Naive thymus-derived CD8-positive, alpha-beta T cell (primary cell): ENCODE measurements around the gene METTL16. TPM values are rescaled to one million over a fixed set of nuclear protein-coding genes. Genes with fewer than 3 reads are reported as not detected.
A peak's percentile ranks its signal among the peaks of the same experiment; 100 is the strongest.

Experiments
- ATAC-seq, 2 donors: fragments of 150-1000 bp; cut with Tn5 transposase in 1 of 2; sonication (Bioruptor Pico), chemical (Tn5 transposase) in 1 of 2; 1 replicate in 1 of 2; 2 replicates in 1 of 2; pipeline ENCODE4 v1.10.0; 2021; ENCODE audit warnings: mild to moderate bottlenecking in 2 of 2, moderate library complexity in 2 of 2
- POLR2A ChIA-PET: fragments of 350-600 bp; sonication (Branson Sonifier 250); formaldehyde crosslinking; loops from one replicate; lab custom pipeline; 2021; ENCODE audit warnings: antibody characterized with exemption; lab: Charles Lee
- DNase-seq, 10 donors: peaks; one replicate each; pipeline versions ENCODE4 v3.0.0 to v3.0.0-alpha.2; 2020 to 2022
- H3K27ac Mint-ChIP-seq, 10 donors: one replicate each; pipeline ENCODE4 v1.8.0; 2020 to 2022; ENCODE audit warnings: mild to moderate bottlenecking in 10 of 10, mixed read lengths in 10 of 10, moderate library complexity in 4 of 10, inconsistent platforms in 1 of 10
- H3K27me3 Mint-ChIP-seq, 5 donors: one replicate each; pipeline ENCODE4 v1.8.0; 2021 to 2022; ENCODE audit warnings: mixed read lengths in 5 of 5
- H3K36me3 Mint-ChIP-seq, 3 donors: one replicate each; pipeline ENCODE4 v1.8.0; 2020 to 2022; ENCODE audit warnings: mixed read lengths in 3 of 3, mild to moderate bottlenecking in 2 of 3, inconsistent platforms in 1 of 3
- H3K4me1 Mint-ChIP-seq, 4 donors: one replicate each; pipeline ENCODE4 v1.8.0; 2021 to 2022; ENCODE audit warnings: mixed read lengths in 4 of 4
- H3K4me3 Mint-ChIP-seq, 10 donors: one replicate each; pipeline ENCODE4 v1.8.0; 2020 to 2022; ENCODE audit warnings: mild to moderate bottlenecking in 10 of 10, mixed read lengths in 10 of 10, moderate library complexity in 6 of 10, inconsistent platforms in 1 of 10
- H3K9me3 Mint-ChIP-seq, 9 donors: one replicate each; pipeline ENCODE4 v1.8.0; 2020 to 2022; ENCODE audit warnings: mixed read lengths in 9 of 9, mild to moderate bottlenecking in 3 of 9, inconsistent platforms in 1 of 9, moderate library complexity in 1 of 9
- polyA plus RNA-seq, 3 donors: library from polyadenylated mRNA; unstranded; fragments of 300-500 nt; fragmentation: Illumina TruSeq; gene quantifications; one replicate each; pipeline ENCODE4 v1.2.3, GENCODE V29; 2021
- total RNA-seq, 8 experiments: library from RNA in 2 of 8; stranded (reverse) in 2 of 8; gene quantifications; one replicate each; pipeline ENCODE4 v1.2.3 and lab custom pipeline; 2021 to 2026

The METTL16 gene
- total and polyA plus RNA-seq, 5 experiments from 2014 or later = 18.7 to 67.2 (median 35.1) TPM

DNA sequence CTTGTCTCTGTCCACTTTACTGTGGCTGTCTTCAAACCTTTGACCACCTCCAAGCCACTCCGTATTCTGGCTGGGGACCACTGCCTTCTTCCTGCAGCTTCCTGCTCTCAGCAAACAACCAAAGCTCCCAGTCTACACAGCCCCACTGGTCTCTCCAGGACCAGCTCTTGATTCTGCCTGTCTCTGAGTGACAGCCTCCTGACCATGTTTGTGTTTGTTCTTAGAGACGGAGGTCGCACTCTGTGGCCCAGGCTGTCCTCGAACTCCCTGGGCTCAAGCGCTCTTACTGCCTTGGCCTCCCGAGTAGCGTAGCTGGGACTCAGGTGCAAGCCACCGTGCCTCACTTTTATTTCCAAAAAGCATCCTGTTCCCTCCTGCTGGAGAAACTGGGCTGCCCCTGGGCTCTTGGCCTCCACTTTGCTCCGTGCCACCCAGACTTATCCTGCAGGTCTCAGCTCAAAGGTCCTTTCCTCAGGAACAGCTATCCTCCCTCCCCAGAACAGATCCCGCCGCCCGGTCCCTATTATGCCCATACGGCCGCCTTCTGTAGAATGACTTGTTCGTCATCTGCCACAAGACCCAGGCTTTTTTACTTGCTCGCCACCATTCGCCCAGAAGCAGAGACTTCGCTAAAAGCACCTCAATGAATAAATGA, 120.0 kb downstream of the METTL16 start:
- no peak for DNase-seq
- peaks cover 0 to 24% (median 0%) of the 10 kb centered on the region in 3 donors for H3K36me3 Mint-ChIP-seq
- peak overlapping the region; percentile 89 to 99 (median 96) for H3K27ac Mint-ChIP-seq
- peaks cover 27 to 61% (median 50%) of the 10 kb centered on the region in 4 donors for H3K4me1 Mint-ChIP-seq
- POLR2A ChIA-PET = interaction anchor here (0.6 to 4.5 kb wide), 9 partner anchors 9 to 95 kb away, joined by 3 to 66 read pairs (median 7); partner anchors contain the start of gene MNT
- ATAC-seq = no peak
- no peaks in the 10 kb centered on the region for H3K27me3 Mint-ChIP-seq
- H3K9me3 Mint-ChIP-seq = peaks cover 0 to 3% (median 0%) of the 10 kb centered on the region in 9 donors
- H3K4me3 Mint-ChIP-seq = peak overlapping the region; percentile 80 to 99 (median 95)

DNA sequence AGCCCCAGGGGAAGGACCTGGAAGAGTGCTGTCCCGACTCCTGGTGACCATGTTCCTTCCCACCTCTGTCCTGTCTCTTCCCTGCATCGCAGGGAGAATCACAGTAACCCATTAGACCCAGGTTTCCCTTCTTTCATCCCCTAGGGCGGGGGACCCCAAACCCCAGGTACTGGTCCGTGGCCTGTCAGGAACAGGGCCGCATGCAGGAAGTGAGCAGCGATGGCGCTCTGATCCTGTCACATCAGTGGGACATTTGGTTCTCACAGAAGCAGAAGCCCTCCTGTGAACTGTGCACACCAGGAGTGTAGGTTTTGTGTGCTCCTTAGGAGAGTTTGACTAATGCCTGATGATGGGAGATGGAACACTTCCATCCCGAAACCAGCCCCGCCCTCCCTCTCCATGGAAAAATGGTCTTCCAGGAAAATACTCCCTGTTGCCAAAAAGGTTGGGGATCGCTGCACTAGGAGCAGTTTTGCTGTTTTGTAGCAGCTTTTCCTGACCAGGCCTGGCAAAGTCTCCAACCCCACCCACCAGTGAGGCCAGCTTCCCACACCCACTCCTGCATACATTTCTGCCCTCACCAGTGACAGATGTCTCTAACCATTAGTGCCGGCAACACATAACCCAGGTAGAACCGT, 121.4 kb downstream of the METTL16 start:
- DNase-seq (no peak), ATAC-seq (no peak)
- Mint-ChIP-seq H3K27me3 (no peaks in the 10 kb centered on the region), H3K27ac (peak overlapping the region; percentile 60 to 91 (median 85)), H3K4me3 (peak overlapping the region in 6 of 10 donors; percentile 33 to 65 (median 56)), H3K4me1 (peaks cover 23 to 50% (median 39%) of the 10 kb centered on the region in 4 donors), H3K9me3 (peaks cover 0 to 3% (median 0%) of the 10 kb centered on the region in 9 donors), H3K36me3 (peaks cover 0 to 28% (median 0%) of the 10 kb centered on the region in 3 donors)
- POLR2A ChIA-PET = interaction anchor here (0.6 to 4.5 kb wide), 2 partner anchors 11 to 122 kb away, joined by 4 to 66 read pairs; partner anchors contain the start of gene MNT

DNA sequence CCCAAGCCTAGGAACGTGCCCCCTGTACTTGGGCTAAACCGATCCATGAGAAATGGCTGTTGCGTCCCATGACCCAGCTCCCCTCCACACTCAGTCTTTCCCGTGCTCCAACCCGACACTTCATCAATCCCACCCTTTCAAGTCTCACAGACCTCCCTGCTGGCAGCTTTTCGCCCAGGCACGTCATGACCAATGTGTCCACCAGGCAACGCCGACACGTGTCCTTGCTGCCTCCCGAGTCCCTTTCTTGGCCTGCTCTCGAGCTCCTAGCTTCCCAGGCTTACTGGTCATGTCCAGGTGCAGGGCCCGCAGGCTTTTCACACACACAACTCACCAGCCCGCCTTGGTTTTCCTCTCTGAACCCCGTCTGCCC, 123.0 kb downstream of the METTL16 start:
- DNase-seq (no peak), ATAC-seq (no peak)
- H3K4me3 Mint-ChIP-seq = peak overlapping the region in 2 of 10 donors; percentile 4 to 58
- peaks cover 0 to 3% (median 0%) of the 10 kb centered on the region in 9 donors for H3K9me3 Mint-ChIP-seq
- no peaks in the 10 kb centered on the region for H3K27me3 Mint-ChIP-seq
- peaks cover 0 to 28% (median 0%) of the 10 kb centered on the region in 3 donors for H3K36me3 Mint-ChIP-seq
- H3K4me1 Mint-ChIP-seq = peaks cover 21 to 44% (median 31%) of the 10 kb centered on the region in 4 donors
- POLR2A ChIA-PET = interaction anchor here (0.8 to 1.3 kb wide), 3 partner anchors 11 to 15 kb away, joined by 3 to 5 read pairs (median 4); no protein-coding TSS in a partner anchor
- H3K27ac Mint-ChIP-seq = peak overlapping the region in 7 of 10 donors; percentile 24 to 91 (median 73)

- DNase-seq = no peak
- Mint-ChIP-seq H3K4me1 (peaks cover 21 to 42% (median 31%) of the 10 kb centered on the region in 4 donors), H3K4me3 (no peak overlapping the region)
Measured at GRCh38 chr17:2388020-2388682, 123.5 kb downstream of the METTL16 start.

DNA sequence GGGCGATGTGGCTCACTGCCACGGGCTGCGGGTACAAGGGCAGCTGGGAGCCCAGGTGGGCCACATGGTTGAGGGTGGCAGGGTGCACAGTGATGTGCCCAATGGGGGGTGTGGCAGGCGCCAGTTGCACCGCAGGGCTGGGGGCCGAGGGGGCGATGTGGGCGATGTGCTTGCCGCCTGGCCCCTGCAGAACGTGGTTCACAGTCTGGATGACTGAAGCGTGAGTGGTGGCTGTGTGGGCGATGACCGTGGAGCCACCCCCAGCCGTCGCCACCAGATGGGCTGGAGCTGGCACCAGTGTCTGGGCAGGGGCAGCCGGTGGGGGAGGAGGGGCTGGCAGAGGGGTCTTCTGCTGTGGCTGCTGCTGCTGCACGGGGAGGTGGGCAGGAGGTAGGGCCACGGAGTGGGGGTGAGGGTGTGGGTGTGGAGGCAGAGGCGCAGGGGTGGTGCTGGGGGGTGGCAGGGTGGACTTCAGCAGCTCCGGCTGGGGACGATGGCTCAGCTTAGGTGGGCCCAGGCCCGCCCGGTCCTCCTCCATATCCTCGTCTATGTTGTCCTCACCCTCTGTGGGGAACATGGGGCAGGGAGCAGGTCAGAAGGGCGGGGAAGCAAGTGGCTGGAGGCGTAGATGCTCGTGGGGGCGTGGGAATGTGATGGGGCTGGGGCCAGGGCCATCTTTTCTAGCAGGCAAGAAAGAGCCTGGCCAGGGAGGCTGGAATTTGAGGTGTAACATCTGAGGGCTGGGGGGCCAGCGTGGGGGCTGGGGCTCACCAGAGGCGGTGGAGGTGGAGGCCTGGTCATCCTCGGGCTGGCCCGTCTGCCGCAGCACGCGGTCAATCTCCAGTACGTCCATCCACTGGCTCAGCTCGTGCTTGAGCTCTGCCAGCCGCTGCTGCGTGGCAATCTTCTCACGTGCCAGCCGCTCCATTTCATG, 124.3 kb downstream of the METTL16 start:
- peak overlapping the region in 3 of 10 donors; percentile 27 to 91 (median 86) for H3K27ac Mint-ChIP-seq
- no peak overlapping the region for H3K4me3 Mint-ChIP-seq
- ATAC-seq = no peak

More at GRCh38 chr17:2388020-2388682, 123.5 kb downstream of the METTL16 start:
- POLR2A ChIA-PET = interaction anchor here (0.7 to 1.3 kb wide), 4 partner anchors 11 to 193 kb away, joined by 3 to 5 read pairs (median 4); no protein-coding TSS in a partner anchor
- ATAC-seq = no peak
- peaks cover 0 to 28% (median 0%) of the 10 kb centered on the region in 3 donors for H3K36me3 Mint-ChIP-seq
- peaks cover 0 to under 1% (median 0%) of the 10 kb centered on the region in 9 donors for H3K9me3 Mint-ChIP-seq
- no peaks in the 10 kb centered on the region for H3K27me3 Mint-ChIP-seq
- H3K27ac Mint-ChIP-seq = peak overlapping the region in 6 of 10 donors; percentile 32 to 91 (median 61)

DNA sequence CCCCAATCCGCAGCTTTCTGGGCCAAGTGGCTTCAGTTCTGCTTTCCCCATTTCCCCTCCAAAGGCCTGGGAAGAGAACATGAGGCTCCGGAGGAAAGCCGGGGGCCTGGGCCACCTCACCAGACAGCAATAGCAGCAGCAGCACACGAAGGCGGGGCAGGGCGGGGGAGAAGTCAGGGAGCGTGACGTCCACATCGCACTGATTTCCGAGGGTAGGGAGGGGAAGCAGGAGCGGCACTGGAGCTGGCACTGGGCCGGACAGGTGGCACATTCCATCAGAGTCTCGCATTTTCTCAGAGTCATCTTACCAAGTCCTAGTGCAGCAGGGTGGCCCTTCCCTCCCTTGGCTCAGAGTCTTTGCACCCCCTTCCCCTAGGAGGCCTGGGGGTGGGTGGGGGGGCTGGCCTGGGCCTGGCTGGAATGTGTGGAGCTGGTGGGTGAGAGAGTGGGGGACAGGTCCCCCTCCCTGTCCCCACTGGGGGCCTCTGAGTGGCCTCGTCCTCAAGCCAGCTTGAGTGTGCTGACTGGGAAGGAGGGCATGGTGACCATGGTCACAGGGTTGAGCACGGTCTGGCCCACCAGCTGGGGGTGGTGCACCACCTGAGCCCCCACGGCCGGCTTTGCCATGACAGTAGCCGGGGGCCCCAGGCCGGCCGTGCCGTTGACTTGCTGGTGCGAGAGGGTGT, 125.1 kb downstream of the METTL16 start:
- H3K36me3 Mint-ChIP-seq = peaks cover 0 to 28% (median 0%) of the 10 kb centered on the region in 3 donors
- no peak for DNase-seq
- no peak for ATAC-seq
- peak overlapping the region in 2 of 10 donors; percentile 78 to 79 for H3K27ac Mint-ChIP-seq
- H3K27me3 Mint-ChIP-seq = no peaks in the 10 kb centered on the region
- H3K4me3 Mint-ChIP-seq = no peak overlapping the region
- peaks cover 12 to 37% (median 24%) of the 10 kb centered on the region in 4 donors for H3K4me1 Mint-ChIP-seq
- POLR2A ChIA-PET = interaction anchor here (0.8 kb wide), 1 partner anchor 21 kb away, joined by 3 read pairs; no protein-coding TSS in a partner anchor
- no peaks in the 10 kb centered on the region for H3K9me3 Mint-ChIP-seq

More for the DNA sequence above, 124.3 kb downstream of the METTL16 start:
- POLR2A ChIA-PET = interaction anchor here (0.5 to 1.3 kb wide), 5 partner anchors 12 to 463 kb away, joined by 3 to 5 read pairs (median 4); no protein-coding TSS in a partner anchor
- Mint-ChIP-seq H3K36me3 (peaks cover 0 to 28% (median 0%) of the 10 kb centered on the region in 3 donors), H3K4me1 (peaks cover 20 to 46% (median 32%) of the 10 kb centered on the region in 4 donors), H3K9me3 (no peaks in the 10 kb centered on the region), H3K27me3 (no peaks in the 10 kb centered on the region)
- no peak for DNase-seq

- POLR2A ChIA-PET = interaction anchor here (1.2 to 5.7 kb wide), 3 partner anchors 8 to 30 kb away, joined by 3 to 56 read pairs (median 5); no protein-coding TSS in a partner anchor
- DNase-seq (no peak), ATAC-seq (no peak)
- no peaks in the 10 kb centered on the region for H3K27me3 Mint-ChIP-seq
- peaks cover 10 to 29% (median 17%) of the 10 kb centered on the region in 4 donors for H3K4me1 Mint-ChIP-seq
- peak overlapping the region in 2 of 10 donors; percentile 65 to 78 for H3K27ac Mint-ChIP-seq
- peaks cover 0 to 31% (median 0%) of the 10 kb centered on the region in 3 donors for H3K36me3 Mint-ChIP-seq
- no peak overlapping the region for H3K4me3 Mint-ChIP-seq
- H3K9me3 Mint-ChIP-seq = no peaks in the 10 kb centered on the region
Measured at GRCh38 chr17:2385240-2386210, 126.2 kb downstream of the METTL16 start.

- POLR2A ChIA-PET = interaction anchor here (0.7 to 5.7 kb wide), 5 partner anchors 8 to 31 kb away, joined by 3 to 56 read pairs (median 5); no protein-coding TSS in a partner anchor
- DNase-seq (no peak), ATAC-seq (no peak)
- Mint-ChIP-seq H3K36me3 (peaks cover 0 to 34% (median 0%) of the 10 kb centered on the region in 3 donors), H3K4me1 (peaks cover 8 to 19% (median 13%) of the 10 kb centered on the region in 4 donors), H3K27me3 (no peaks in the 10 kb centered on the region), H3K9me3 (no peaks in the 10 kb centered on the region), H3K27ac (peak overlapping the region in 2 of 10 donors; percentile 43 to 83), H3K4me3 (peak overlapping the region in 1 of 10 donors; percentile 10)
Measured at GRCh38 chr17:2384439-2385127, 127.1 kb downstream of the METTL16 start.

DNA sequence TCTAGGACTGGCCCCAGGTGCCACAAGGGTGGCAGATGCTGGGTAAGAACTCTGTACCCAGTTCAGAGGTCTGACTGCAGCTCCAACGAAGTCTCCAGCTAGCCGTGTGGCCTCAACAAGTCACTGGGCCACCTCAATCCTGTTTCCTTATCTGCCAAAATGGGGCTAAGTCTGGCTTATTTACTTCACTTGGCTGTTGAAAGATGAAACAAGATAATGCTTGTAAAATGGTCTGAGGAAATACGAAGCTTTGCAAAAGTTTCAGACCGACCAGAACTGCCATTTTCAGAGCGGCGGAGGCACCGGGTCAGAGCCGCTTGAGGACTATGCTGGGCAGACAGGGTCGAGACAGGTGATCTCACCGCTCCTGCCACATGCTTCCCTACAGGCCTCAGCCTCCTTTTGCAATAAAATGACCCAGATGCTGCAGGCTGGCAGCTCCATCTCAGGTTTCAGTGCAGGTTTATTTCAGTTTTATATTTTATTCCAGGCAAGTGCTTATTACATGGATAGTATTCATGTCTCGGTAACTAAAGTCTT, 128.0 kb downstream of the METTL16 start:
- peak overlapping the region in 1 of 10 donors; percentile 48 for H3K4me3 Mint-ChIP-seq
- peaks cover 0 to 31% (median 0%) of the 10 kb centered on the region in 3 donors for H3K36me3 Mint-ChIP-seq
- H3K27ac Mint-ChIP-seq = peak overlapping the region in 6 of 10 donors; percentile 8 to 62 (median 36)
- POLR2A ChIA-PET = interaction anchor here (0.7 to 5.7 kb wide), 7 partner anchors 9 to 49 kb away, joined by 3 to 56 read pairs (median 5); partner anchors contain the start of gene TSR1
- H3K27me3 Mint-ChIP-seq = no peaks in the 10 kb centered on the region
- no peaks in the 10 kb centered on the region for H3K9me3 Mint-ChIP-seq
- DNase-seq (no peak), ATAC-seq (no peak)
- peaks cover 5 to 12% (median 8%) of the 10 kb centered on the region in 4 donors for H3K4me1 Mint-ChIP-seq
